ENCODE measurements around the gene CENPP. TPM values are rescaled to one million over a fixed set of nuclear protein-coding genes. Genes with fewer than 3 reads are reported as not detected.

CENPP gene
- total RNA-seq, 1 experiment from 2014 or later, result 15.6 TPM

- Histone ChIP-seq H3K27ac (ENCODE audit: low read depth, low read length, poor library complexity, severe bottlenecking) (no peak overlapping the region), H3K4me3 (ENCODE audit: low read depth, low read length, poor library complexity, severe bottlenecking) (no peak overlapping the region), H3K36me3 (ENCODE audit: insufficient read depth, low read length, poor library complexity, severe bottlenecking) (peaks cover 13% of the 10 kb centered on the region), H3K27me3 (replicated peaks; ENCODE audit: insufficient read depth, low read depth, low read length, poor library complexity) (no peaks in the 10 kb centered on the region), H3K4me1 (ENCODE audit: insufficient read depth, low read length, poor library complexity, severe bottlenecking) (peaks cover 11% of the 10 kb centered on the region), H3K9me3 (ENCODE audit: low read depth, low read length, poor library complexity, severe bottlenecking) (no peaks in the 10 kb centered on the region)
- BruUV-seq (replicated peaks), result no TSS peak
- TF ChIP-seq EZH2 (IDR thresholded peaks at IDR 0.05; ENCODE audit: borderline replicate concordance, low read depth, low read length, poor library complexity, severe bottlenecking) (no peak), CTCF (conservative IDR thresholded peaks at IDR 0.05; ENCODE audit: low read depth, low read length) (no peak)
- no peak for DNase-seq (ENCODE audit: low spot score)
- intact Hi-C loops (cut with micrococcal nuclease; ENCODE audit: unreplicated experiment), result no loop called here
- POLR2A ChIA-PET (ENCODE audit: low non-redundant PET), result no interaction called here
- CTCF ChIA-PET, result no interaction called here
Observed at GRCh38 chr9:92658176-92658575, 332.4 kb downstream of the CENPP start.

- TF ChIP-seq CTCF (conservative IDR thresholded peaks at IDR 0.05; ENCODE audit: low read depth, low read length) (no peak), EZH2 (IDR thresholded peaks at IDR 0.05; ENCODE audit: borderline replicate concordance, low read depth, low read length, poor library complexity, severe bottlenecking) (no peak)
- no peak overlapping the region for H3K27ac ChIP-seq (ENCODE audit: low read depth, low read length, poor library complexity, severe bottlenecking)
- no peak overlapping the region for H3K4me3 ChIP-seq (ENCODE audit: low read depth, low read length, poor library complexity, severe bottlenecking)
- no TSS peak for BruUV-seq (replicated peaks)
- no peak for DNase-seq (ENCODE audit: low spot score)
- H3K36me3 ChIP-seq (ENCODE audit: insufficient read depth, low read length, poor library complexity, severe bottlenecking), result peaks cover 13% of the 10 kb centered on the region
- intact Hi-C loops (cut with micrococcal nuclease; ENCODE audit: unreplicated experiment), result no loop called here
- no peaks in the 10 kb centered on the region for H3K9me3 ChIP-seq (ENCODE audit: low read depth, low read length, poor library complexity, severe bottlenecking)
- ChIA-PET POLR2A (ENCODE audit: low non-redundant PET) (no interaction called here), CTCF (no interaction called here)
- H3K4me1 ChIP-seq (ENCODE audit: insufficient read depth, low read length, poor library complexity, severe bottlenecking), result peaks cover 11% of the 10 kb centered on the region
- H3K27me3 ChIP-seq (replicated peaks; ENCODE audit: insufficient read depth, low read depth, low read length, poor library complexity), result no peaks in the 10 kb centered on the region
Observed at GRCh38 chr9:92658611-92659010, 332.9 kb downstream of the CENPP start.

- BruUV-seq (replicated peaks), result no TSS peak
- DNase-seq (ENCODE audit: low spot score), result no peak
- Histone ChIP-seq H3K4me1 (ENCODE audit: insufficient read depth, low read length, poor library complexity, severe bottlenecking) (peaks cover 11% of the 10 kb centered on the region), H3K27ac (ENCODE audit: low read depth, low read length, poor library complexity, severe bottlenecking) (no peak overlapping the region), H3K27me3 (replicated peaks; ENCODE audit: insufficient read depth, low read depth, low read length, poor library complexity) (no peaks in the 10 kb centered on the region), H3K4me3 (ENCODE audit: low read depth, low read length, poor library complexity, severe bottlenecking) (no peak overlapping the region), H3K36me3 (ENCODE audit: insufficient read depth, low read length, poor library complexity, severe bottlenecking) (peaks cover 13% of the 10 kb centered on the region), H3K9me3 (ENCODE audit: low read depth, low read length, poor library complexity, severe bottlenecking) (no peaks in the 10 kb centered on the region)
- intact Hi-C loops (cut with micrococcal nuclease; ENCODE audit: unreplicated experiment), result no loop called here
- no peak for TF ChIP-seq CTCF (conservative IDR thresholded peaks at IDR 0.05; ENCODE audit: low read depth, low read length)
- no peak for TF ChIP-seq EZH2 (IDR thresholded peaks at IDR 0.05; ENCODE audit: borderline replicate concordance, low read depth, low read length, poor library complexity, severe bottlenecking)
- POLR2A ChIA-PET (ENCODE audit: low non-redundant PET), result no interaction called here
- CTCF ChIA-PET, result no interaction called here
Observed at GRCh38 chr9:92659601-92660000, 333.8 kb downstream of the CENPP start.

Measured in A673 (cell line).